Activated CD4-positive, alpha-beta T cell treated with anti-CD3 and anti-CD28 coated beads for 48 hours (primary cell): ENCODE results near the gene MYPN.
"Not testable (repeated sequence)": the region's sequence is repeated elsewhere in the genome, so short reads cannot be mapped to it uniquely, and the experiment has no call there.

ENCODE experiments used
- DNase-seq: peaks from one replicate; pipeline ENCODE4 v3.0.0-alpha.2; 2020

Gene MYPN

GRCh38 chr10:68138526-68138925 lies 29.2 kb downstream of the MYPN start:
- DNase-seq: no peak

DNA sequence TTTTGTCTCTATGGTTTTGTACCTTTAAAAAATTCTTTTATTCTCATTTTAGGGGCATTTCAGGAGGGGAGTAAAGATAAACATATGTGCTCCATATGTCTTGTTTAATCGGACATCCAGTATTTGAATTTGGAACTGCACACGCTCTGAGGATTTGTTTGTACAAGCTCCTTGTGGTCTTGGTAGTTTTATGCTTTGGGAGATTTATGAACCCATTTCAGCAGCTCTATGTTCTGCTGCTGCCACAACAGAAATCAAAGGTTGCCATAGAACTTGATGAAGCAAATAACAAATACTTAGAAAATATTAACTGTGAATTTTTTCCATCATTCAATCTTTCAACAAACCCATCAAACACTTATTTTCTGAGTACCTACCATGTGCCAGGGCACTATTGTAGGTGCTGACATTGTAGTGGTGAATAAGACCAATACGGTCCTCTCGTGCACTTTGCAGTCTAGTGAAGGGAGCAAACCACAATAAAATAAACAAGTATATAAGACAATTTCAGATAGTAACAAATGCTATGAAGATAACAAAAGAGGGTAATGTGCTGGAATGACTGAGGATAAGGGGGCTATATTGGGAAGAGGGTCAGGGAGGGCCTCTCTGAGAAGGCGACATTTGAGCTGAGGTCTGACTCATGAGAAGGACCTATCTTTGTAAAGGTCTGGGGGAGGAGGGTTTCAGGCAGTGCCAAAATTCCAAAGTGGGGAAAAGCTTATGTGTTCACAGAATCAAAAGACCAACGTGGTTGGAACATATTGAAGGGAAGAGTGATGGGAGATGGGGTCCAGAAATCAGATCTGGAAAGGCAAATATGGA lies 30.4 kb downstream of the MYPN start:
- no peak for DNase-seq

DNA sequence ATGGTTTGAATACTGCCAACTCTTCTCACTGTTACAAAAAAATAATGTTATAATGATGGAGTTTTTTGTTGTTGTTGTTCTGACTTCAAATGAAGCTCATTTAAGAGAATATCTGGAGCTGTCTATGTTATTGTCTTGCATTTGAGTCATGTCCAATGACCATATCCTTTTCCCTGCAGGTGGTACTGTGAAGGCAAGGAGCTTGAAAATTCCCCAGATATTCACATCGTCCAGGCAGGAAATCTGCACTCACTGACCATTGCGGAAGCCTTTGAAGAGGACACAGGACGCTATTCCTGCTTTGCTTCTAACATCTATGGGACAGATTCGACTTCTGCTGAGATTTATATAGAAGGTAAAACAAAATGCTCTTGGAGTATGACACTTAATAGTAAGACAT lies 33.5 kb downstream of the MYPN start:
- no peak for DNase-seq

GRCh38 chr10:68144709-68145108 lies 35.4 kb downstream of the MYPN start:
- no peak for DNase-seq

- DNase-seq: no peak
Measured at GRCh38 chr10:68145705-68146104, 36.4 kb downstream of the MYPN start.

DNA sequence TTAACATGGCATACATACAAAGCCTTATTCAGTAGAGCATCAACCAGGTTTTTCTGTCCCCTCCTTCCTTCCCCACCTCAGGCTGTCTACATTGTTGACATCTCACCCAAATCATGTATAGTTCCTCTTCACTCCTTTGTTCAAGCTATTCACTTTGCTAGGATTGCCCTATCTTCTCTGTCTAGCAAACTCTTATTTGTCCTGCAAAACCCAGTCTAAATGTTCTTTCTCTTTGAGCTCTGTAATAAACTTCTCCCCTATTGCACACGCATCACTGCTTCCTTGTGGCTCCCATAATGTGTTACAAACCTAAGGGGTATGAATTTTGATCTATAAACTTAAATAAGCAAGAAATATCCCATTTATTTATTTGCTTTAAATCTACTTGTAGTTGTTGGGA lies 36.8 kb downstream of the MYPN start:
- DNase-seq: no peak

DNA sequence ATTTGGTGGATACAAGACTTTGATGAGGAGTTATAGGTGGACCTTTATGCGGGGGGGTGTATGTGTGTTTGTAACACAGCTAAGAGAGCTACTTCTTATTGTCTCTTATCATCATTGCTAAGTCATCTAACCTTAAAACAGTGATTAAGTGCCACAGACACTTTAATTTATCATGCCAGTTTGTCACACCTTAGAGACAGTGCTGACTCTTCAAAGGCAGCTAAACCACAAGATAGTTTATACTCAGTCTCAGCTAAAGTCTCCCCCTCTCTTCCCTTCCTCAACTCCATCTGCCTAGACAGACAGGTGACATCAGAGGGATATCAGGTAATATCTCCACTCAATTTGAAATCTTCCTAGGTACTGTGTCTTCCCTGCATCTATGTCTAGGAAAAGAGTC lies 42.2 kb downstream of the MYPN start:
- DNase-seq: no peak

DNA sequence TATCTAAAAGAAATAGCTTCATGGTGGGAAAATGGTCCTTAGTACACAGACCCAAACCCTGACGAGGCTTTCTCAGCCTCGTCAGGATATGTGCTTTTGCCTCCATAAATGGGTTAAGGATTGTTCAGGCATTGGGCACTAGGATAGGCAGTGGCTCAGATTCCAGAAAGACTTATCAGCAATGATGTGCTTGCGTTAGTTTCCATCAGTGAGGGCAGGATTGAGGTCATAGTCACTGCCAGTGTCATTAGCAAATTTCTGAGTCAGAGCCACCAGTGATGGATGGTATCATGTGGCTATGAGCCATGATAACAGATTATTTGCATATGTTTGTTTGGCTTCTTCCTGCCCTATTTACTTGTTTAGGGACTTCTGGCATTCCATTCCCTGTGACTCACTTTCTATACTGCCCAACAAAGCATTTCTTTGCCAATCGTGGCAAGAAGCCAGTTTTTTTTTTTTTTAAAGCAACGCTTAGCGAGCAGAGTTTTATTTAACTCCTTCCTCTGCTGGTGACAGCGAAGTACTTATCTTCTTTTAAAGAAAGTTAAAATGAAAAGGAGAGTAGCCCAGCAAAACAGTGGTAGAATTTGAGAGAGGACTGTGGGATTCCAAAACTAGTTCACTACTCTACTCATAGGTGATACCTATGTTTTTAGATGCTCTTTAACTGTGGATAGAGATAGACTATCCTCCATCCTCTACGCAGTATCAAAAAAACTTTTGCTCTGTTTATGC lies 44.4 kb downstream of the MYPN start:
- no peak for DNase-seq

GRCh38 chr10:68154211-68154497 lies 44.9 kb downstream of the MYPN start:
- no peak for DNase-seq

- DNase-seq: no peak
Measured at GRCh38 chr10:68155615-68156210, 46.4 kb downstream of the MYPN start.

- DNase-seq: peak; percentile 67
Measured at GRCh38 chr10:68156373-68157185, 47.3 kb downstream of the MYPN start.

- DNase-seq: not testable (repeated sequence)
Measured at GRCh38 chr10:68157522-68157921, 48.2 kb downstream of the MYPN start.

GRCh38 chr10:68158031-68158430 lies 48.7 kb downstream of the MYPN start:
- DNase-seq: no peak

DNA sequence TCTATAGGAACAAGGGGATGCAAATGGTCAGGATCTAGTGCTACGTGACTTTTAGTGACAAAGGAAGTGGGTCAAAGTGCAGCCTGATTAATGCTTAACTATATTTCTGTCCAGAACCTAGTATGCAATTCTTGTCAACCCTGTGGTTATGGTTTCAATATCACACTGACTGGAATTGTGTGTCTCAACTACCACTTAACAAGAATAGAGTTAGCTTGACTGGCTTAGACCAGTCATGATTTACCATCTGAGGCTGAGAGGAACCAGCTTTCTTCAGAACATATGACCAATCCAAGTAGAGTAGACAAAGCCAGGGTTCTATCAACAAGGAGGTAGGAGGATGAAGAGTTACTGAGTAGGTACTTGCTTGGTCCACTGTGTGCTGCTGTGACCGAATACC lies 54.4 kb downstream of the MYPN start:
- DNase-seq: no peak

- DNase-seq: no peak
Measured at GRCh38 chr10:68165643-68166042, 56.4 kb downstream of the MYPN start.

GRCh38 chr10:68166871-68167585 lies 57.7 kb downstream of the MYPN start:
- no peak for DNase-seq

DNA sequence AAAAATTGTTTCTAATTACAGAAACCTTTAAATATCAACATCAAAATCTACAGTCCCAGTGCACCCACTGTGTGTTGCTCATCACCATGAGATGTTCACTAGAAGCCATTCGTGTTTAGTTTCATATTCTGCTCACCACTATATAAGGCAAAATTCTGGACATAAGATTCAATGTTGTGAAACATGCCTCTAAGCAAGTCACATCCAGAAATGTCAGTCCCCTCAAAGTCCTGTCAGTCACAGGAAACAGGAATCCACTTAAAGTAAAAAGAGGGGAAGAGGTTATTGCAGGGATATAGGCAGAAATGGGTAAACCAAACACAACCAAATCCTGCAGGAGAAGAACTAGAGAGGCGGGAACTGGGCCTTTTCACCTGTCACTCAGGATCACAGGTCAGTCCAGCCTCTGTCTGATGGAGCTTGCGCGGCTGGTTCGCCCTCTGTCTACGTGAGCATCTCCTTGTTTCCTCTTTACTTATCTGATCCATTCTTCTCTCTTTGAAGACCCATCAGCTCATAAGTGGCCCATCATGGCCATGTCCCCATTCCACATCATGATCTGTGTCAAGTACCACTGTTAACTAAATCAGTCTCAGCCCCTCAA lies 58.4 kb downstream of the MYPN start:
- no peak for DNase-seq

DNA sequence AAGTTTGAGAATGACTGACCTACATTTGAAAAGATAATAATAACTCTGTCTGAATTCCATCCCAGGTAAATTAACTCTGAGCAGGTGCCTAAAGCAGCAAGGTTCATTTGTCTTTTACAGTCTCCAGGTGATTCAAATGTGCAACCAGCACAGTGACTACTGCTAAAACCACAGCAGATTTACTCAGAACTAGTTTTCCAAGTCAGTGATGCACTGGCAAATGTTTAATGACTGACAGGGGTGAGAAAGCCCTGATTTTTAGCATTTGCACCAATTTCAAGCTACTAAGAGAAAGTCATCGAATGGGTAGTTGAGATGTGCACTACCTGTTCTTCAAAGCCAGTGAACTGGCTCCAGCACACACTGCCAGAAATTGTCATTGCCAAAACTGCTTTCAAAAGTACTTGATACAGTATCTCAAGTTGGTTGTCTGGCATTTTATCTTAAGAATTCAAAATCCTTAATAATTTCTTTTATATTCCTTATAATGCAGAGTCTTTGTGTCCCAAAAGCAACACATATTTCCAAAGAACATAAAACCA lies 62.3 kb downstream of the MYPN start:
- DNase-seq: no peak

GRCh38 chr10:68172324-68172723 lies 63.0 kb downstream of the MYPN start:
- DNase-seq: no peak

GRCh38 chr10:68175949-68176348 lies 66.7 kb downstream of the MYPN start:
- no peak for DNase-seq

GRCh38 chr10:68176797-68177196 lies 67.5 kb downstream of the MYPN start:
- DNase-seq: no peak

DNA sequence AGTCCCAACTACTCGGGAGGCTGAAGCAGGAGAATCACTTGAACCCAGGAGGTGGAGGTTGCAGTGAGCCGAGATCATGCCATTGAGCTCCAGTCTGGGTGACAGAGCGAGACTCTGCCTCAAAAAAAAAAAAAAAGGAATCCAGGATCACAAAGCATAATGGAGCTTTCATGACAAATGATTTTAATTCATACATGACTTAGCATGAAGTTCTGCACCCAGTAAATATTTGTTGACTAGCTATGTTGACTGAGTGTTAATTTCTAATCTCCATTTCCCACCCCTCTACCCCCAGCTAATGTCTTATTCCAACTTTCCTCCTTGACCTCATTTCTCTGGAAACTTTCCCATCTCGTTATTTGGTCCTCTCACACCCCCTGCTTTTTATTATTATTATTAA lies 69.3 kb downstream of the MYPN start:
- no peak for DNase-seq
